Loucy (cell line): ENCODE measurements around the gene CDC42BPA.

Source experiments
- CTCF ChIP-seq: fragments of 200-600 bp; sonication (generic); conservative IDR thresholded peaks from 2 replicates; pipeline ENCODE4 v1.5.1; 2014; ENCODE audit warnings: mild to moderate bottlenecking, antibody characterized with exemption, low read length
- EZH2phosphoT487 ChIP-seq: fragments of 200-600 bp; IDR thresholded peaks from 2 replicates; pipeline ENCODE4 v1.6.1; 2018; ENCODE audit warnings: antibody characterized with exemption, mild to moderate bottlenecking, moderate library complexity, borderline replicate concordance

- TF ChIP-seq CTCF = no peak
- TF ChIP-seq EZH2phosphoT487 = no peak
Observed at GRCh38 chr1:227042292-227042691, 276.0 kb downstream of the CDC42BPA start.
